GM13976 (cell line): ENCODE results near the gene CLEC2L.
A peak's percentile ranks its signal among the peaks of the same experiment; 100 is the strongest.

Source experiments
- DNase-seq: peaks from one replicate; pipeline ENCODE4 v3.0.0; 2012; ENCODE audit warnings: low spot score
- in situ Hi-C: fragments of 300-500 bp; cut with MboI; formaldehyde crosslinking; loops from one replicate; pipeline ENCODE4 v1.12.0; 2022; ENCODE audit warnings: low sequenced_read_pairs, mixed read lengths, inconsistent platforms; ENCODE audit not compliant: unreplicated experiment
- TF ChIP-seq, protein P1 (sequence below): IDR thresholded peaks from 2 replicates; pipeline ENCODE4 v1.5.1; 2012; ENCODE audit warnings: borderline replicate concordance, mild to moderate bottlenecking; ENCODE audit not compliant: insufficient read depth; ENCODE audit errors: extremely low read depth, missing control alignments, control extremely low read depth

The CLEC2L gene

DNA sequence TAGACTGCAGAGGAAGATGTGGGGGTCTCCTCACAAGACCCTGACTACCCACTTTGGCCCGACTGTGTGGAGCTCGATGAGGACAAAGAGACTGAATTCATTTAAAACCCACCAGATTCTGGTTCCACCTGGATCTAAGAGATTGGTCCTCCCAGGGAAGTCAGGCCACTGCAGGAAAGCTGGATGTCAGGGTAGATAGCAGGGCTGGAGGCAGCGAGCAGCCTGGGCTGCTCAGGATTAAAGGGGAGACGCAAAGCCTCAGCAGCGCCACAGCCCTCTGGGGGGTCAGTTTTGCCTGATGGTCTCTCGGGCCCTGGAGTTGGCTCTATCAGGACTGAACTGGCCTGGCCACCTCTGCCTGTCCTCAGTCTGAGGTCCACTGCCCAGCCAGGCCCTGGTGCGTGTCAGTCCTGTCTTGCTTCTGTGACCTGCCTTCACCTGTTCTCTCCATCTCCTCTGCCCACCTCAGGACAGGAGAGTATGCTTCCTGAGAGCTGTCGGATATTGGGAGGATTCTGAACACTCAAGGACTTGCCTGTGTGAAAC, 27.8 kb upstream of the CLEC2L start:
- TF ChIP-seq, protein P1, sequence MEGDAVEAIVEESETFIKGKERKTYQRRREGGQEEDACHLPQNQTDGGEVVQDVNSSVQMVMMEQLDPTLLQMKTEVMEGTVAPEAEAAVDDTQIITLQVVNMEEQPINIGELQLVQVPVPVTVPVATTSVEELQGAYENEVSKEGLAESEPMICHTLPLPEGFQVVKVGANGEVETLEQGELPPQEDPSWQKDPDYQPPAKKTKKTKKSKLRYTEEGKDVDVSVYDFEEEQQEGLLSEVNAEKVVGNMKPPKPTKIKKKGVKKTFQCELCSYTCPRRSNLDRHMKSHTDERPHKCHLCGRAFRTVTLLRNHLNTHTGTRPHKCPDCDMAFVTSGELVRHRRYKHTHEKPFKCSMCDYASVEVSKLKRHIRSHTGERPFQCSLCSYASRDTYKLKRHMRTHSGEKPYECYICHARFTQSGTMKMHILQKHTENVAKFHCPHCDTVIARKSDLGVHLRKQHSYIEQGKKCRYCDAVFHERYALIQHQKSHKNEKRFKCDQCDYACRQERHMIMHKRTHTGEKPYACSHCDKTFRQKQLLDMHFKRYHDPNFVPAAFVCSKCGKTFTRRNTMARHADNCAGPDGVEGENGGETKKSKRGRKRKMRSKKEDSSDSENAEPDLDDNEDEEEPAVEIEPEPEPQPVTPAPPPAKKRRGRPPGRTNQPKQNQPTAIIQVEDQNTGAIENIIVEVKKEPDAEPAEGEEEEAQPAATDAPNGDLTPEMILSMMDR, result no peak
- in situ Hi-C loops, result loop anchor here (25.0 kb wide), 1 partner anchor 517 kb away; no protein-coding TSS in a partner anchor
- DNase-seq, result no peak

DNA sequence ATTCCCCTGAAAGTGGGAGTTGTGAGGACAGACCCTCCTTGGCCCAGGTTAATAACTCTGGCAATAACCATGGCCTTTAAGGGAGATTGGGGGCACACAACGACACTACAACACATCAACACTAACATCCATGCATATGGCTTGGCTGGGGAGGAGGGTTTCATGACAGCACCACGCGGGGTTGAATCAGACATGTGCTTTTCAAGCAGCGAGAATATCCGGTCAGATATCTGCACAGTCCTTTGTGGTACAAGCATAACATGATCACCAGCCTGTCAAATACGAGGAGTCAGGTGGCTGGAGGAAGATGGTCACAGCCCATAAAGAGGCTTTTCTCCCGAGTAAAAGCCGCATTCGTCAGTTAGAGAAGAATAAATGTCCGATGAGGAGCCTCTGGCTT, 27.0 kb upstream of the CLEC2L start:
- TF ChIP-seq, protein P1, result no peak
- in situ Hi-C loops, result loop anchor here (25.0 kb wide), 1 partner anchor 516 kb away; no protein-coding TSS in a partner anchor
- DNase-seq, result no peak

DNA sequence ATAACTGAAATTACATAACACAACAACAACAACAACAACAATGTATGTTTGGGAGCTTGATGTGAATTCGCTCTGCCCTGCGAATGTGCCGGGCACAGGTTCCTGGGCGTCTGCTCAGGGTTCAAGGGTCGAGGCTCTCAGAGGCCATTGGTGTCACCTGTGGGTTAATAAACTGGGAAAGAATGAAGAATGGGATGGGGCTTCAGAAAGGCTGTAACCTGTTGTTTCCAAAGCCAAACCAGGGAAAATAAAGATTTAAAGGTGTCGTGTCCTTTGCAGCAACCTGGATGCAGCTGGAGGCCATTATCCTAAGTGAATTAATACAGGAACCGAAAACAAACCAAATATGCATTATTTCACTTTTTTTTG, 22.7 kb upstream of the CLEC2L start:
- TF ChIP-seq, protein P1, result no peak
- DNase-seq, result no peak
- in situ Hi-C loops, result no loop called here

DNA sequence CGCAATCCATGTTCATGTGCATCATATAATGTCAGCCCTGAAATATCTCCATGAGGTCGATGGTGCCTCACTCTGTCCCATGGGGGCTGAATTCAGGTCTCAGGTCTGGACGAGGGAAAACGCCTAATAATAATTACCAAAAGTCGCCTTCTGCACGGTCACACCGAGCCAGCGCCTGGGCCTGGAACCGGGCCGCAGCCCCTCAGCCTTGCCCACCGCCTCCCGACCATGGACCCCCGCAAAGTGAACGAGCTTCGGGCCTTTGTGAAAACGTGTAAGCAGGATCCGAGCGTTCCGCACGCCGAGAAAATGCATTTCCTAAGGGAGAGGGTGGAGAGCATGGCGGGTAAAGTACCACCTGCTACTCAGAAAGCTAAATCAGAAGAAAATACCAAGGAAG, 21.3 kb upstream of the CLEC2L start:
- TF ChIP-seq, protein P1, result no peak
- in situ Hi-C loops, result no loop called here
- no peak for DNase-seq

DNA sequence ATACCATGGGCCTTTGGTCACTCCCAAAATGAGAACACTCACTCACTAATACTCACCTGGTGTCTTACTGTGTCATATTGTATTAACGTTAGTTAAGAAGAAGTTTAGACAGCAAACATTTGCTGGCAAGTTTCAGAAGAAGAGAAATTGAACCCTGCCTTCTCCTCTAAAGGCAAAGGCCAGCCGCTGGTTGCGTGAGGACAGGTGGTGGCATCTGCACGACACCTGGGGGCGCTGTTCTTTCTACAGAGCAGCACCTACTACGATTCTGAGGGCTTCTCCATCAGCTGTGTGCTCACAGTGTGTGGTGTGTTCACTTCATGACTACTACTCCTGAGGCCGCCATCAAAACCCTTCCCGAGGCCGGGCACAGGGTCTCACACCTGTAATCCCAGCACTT, 17.9 kb upstream of the CLEC2L start:
- TF ChIP-seq, protein P1, result peak; percentile 9
- no peak for DNase-seq
- in situ Hi-C loops, result no loop called here

DNA sequence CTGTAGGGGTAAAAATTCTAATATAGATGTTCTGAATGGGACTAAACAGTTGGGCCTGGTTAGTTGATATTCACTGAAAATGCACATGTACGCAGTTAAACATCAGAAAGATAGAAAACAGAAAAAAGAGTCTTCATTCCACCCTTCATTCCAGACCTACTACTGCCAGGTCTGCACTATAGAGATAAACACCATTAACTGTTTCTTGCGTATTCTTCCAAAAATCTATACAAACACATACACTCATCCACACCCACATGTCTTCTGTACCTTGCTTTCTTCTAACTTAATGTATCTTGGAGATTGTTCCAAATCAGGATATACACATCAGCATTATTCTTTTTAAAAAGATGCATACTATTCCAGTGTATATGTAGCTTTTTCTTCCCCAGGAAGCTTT, 13.9 kb upstream of the CLEC2L start:
- in situ Hi-C loops, result no loop called here
- TF ChIP-seq, protein P1, result no peak

DNA sequence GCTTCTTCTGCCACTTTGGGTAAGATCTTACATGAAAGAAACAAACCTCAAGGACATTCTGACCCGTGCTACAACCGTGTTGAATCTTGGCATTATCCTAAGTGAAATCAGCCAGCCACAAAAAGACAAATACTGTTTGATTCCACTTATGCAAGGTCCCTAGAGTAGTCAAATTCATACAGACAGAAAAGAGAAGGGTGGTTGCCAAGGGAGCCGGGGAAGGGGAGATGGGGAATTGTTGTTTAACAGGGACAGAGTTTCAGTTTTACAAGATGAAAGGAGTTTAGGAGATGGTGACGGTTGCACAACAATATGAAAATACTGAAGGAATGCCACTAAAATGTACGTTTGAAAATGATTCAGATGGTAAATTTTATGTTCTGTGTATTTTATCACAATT, 12.2 kb upstream of the CLEC2L start:
- no peak for DNase-seq
- in situ Hi-C loops, result no loop called here

More for the DNA sequence above, 13.9 kb upstream of the CLEC2L start:
- no peak for DNase-seq

More for the DNA sequence above, 12.2 kb upstream of the CLEC2L start:
- TF ChIP-seq, protein P1, result no peak
